ENCODE results near the gene CYTH2. TPM values are rescaled to one million over a fixed set of nuclear protein-coding genes. Genes with fewer than 3 reads are reported as not detected.

Gene CYTH2
- total RNA-seq, 2 donors from 2014 or later = 76.1 to 94.2 TPM

DNA sequence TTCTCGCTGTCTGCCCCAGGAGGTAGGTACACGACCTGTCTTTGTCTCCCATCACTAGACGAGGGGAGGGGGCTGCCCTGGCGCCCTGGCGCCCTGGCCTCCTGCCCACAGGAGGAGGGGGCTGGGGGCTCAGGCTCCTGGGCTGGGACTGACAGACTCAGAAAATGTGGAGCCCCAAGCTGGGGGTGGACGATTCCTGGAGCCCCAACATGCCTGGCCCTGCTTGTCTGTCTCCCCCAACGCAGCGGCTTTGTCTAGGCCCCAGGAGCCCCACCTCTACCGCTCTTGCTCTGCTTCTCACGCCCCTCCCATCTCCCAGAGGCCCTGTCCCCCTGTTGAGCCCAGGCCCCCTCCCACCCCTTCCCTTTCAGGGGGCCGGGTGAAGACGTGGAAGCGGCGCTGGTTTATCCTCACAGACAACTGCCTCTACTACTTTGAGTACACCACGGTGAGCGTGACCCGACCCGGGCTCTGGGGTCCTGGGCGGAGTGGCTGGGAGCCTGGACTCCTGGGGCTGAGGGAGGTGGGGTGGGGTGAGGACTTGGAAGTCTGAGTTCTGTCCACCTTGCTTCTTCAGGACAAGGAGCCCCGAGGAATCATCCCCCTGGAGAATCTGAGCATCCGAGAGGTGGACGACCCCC is 8.6 kb downstream of the CYTH2 start:
- H3K36me3 ChIP-seq (replicated peaks in 1 of 2; ENCODE audit: insufficient read depth in 1 of 2, low read depth in 2 of 2) = peaks cover 15 to 17% of the 10 kb centered on the region in 2 donors
- 83 to 87% methylated on average over 16 to 18 of the region's 22 CpGs for WGBS, 2 donors
- ATAC-seq = no peak
- peaks cover 29% of the 10 kb centered on the region for H3K4me1 ChIP-seq
- DNase-seq = no peak
- no peak overlapping the region for H3K4me3 ChIP-seq
- H3K9me3 ChIP-seq = no peaks in the 10 kb centered on the region
- no peaks in the 10 kb centered on the region for H3K27me3 ChIP-seq
- no peak for TF ChIP-seq CTCF (IDR thresholded peaks at IDR 0.05)
- TF ChIP-seq POLR2A (IDR thresholded peaks at IDR 0.05) = no peak
- H3K27ac ChIP-seq = no peak overlapping the region
- intact Hi-C loops (cut with DNase I) = no loop called here

- TF ChIP-seq CTCF (IDR thresholded peaks at IDR 0.05) (no peak), POLR2A (IDR thresholded peaks at IDR 0.05) (no peak)
- Histone ChIP-seq H3K36me3 (replicated peaks in 1 of 2; ENCODE audit: insufficient read depth in 1 of 2, low read depth in 2 of 2) (peaks cover 14 to 15% of the 10 kb centered on the region in 2 donors), H3K4me1 (peaks cover 23% of the 10 kb centered on the region), H3K4me3 (no peak overlapping the region), H3K27me3 (no peaks in the 10 kb centered on the region), H3K27ac (no peak overlapping the region), H3K9me3 (no peaks in the 10 kb centered on the region)
- WGBS, 2 donors = 88 to 94% methylated on average over 14 to 26 of the region's 29 CpGs
- no peak for ATAC-seq
- intact Hi-C loops (cut with DNase I) = no loop called here
- DNase-seq = no peak
These were observed 9.4 kb downstream of the CYTH2 start for GRCh38 chr19:48478339-48479256.

GRCh38 chr19:48479686-48480085 is 10.5 kb downstream of the CYTH2 start:
- intact Hi-C loops (cut with DNase I) = no loop called here
- Histone ChIP-seq H3K9me3 (no peaks in the 10 kb centered on the region), H3K4me3 (no peak overlapping the region), H3K27ac (peak overlapping the region in 2 of 4 donors; percentile 50 to 71), H3K4me1 (peaks cover 23% of the 10 kb centered on the region), H3K36me3 (replicated peaks in 1 of 2; ENCODE audit: insufficient read depth in 1 of 2, low read depth in 2 of 2) (peaks cover 14 to 15% of the 10 kb centered on the region in 2 donors), H3K27me3 (no peaks in the 10 kb centered on the region)
- WGBS, 2 donors = 78 to 79% methylated on average over 6 to 7 of the region's 7 CpGs
- DNase-seq (no peak), ATAC-seq (no peak)
- TF ChIP-seq POLR2A (IDR thresholded peaks at IDR 0.05) (no peak), CTCF (IDR thresholded peaks at IDR 0.05) (no peak)

GRCh38 chr19:48480183-48480557 is 11.0 kb downstream of the CYTH2 start:
- DNase-seq (peak; percentile 62 to 74 (median 65)), ATAC-seq (peak; percentile 59)
- peaks cover 23% of the 10 kb centered on the region for H3K4me1 ChIP-seq
- intact Hi-C loops (cut with DNase I) = no loop called here
- peak overlapping the region in 3 of 4 donors; percentile 50 to 75 (median 71) for H3K27ac ChIP-seq
- H3K27me3 ChIP-seq = no peaks in the 10 kb centered on the region
- no peak for TF ChIP-seq CTCF (IDR thresholded peaks at IDR 0.05)
- TF ChIP-seq POLR2A (IDR thresholded peaks at IDR 0.05) = peak in 1 of 3 donors; percentile 29
- H3K9me3 ChIP-seq = no peaks in the 10 kb centered on the region
- H3K4me3 ChIP-seq = peak overlapping the region; percentile 23 to 33
- H3K36me3 ChIP-seq (replicated peaks in 1 of 2; ENCODE audit: insufficient read depth in 1 of 2, low read depth in 2 of 2) = peaks cover 9 to 12% of the 10 kb centered on the region in 2 donors
- 11 to 37% methylated on average over 4 to 32 of the region's 32 CpGs for WGBS, 2 donors
